Transverse colon (tissue), 3 donors: ENCODE data around the gene MPHOSPH10.
"Not testable (repeated sequence)": the region's sequence is repeated elsewhere in the genome, so short reads cannot be mapped to it uniquely, and the experiment has no call there.

Experiments used
- CTCF ChIP-seq, 5 experiments: fragments of 200-600 bp in 3 of 5; fragments of 450-650 bp in 2 of 5; sonication (generic) in 3 of 5; IDR thresholded peaks; 1 replicate in 2 of 5; 2 replicates in 3 of 5; pipeline ENCODE4 v1.5.1; 2016 to 2017; ENCODE audit warnings: antibody characterized with exemption in 5 of 5, inconsistent platforms in 3 of 5, mild to moderate bottlenecking in 2 of 5, moderate library complexity in 1 of 5
- POLR2A ChIP-seq: fragments of 450-650 bp; IDR thresholded peaks from one replicate; pipeline ENCODE4 v1.6.1; 2016; ENCODE audit warnings: antibody characterized with exemption, mild to moderate bottlenecking, moderate library complexity

GRCh38 chr2:71083752-71084312, 46.6 kb upstream of the MPHOSPH10 start:
- TF ChIP-seq CTCF (IDR thresholded peaks at IDR 0.05); POLR2A: not testable (repeated sequence)
